Measurements from ENCODE around the gene MBP. TPM values are rescaled to one million over a fixed set of nuclear protein-coding genes. Genes with fewer than 3 reads are reported as not detected.
A peak's percentile ranks its signal among the peaks of the same experiment; 100 is the strongest.

Gene MBP
- total and polyA plus RNA-seq, 2 of the 13 experiments (the other 11 are each of a cell fraction or from before 2014, with no cell fraction given) = 5.0 to 8.5 TPM

DNA sequence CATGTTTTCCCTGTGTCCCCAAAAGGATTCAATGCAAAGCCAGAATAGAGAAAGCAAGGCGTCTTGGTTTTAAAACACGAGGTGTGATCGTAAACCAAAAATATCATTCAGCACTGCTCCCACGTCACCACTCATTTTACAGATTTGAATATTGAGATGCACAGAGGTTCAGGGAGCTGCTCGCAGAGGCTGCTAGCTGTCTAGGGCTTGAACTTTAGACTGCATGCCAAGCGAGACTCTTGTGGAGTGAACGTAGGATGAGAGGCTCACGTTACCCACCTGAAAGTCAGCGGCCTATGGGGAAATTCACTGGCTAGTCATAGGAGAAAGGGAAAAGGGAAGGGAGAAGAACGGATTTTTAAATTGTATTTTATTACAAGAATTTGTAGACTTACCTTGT, 130.1 kb downstream of the MBP start:
- Histone ChIP-seq H2AFZ (ENCODE audit: low read length) (no peak overlapping the region), H3K27me3 (ENCODE audit: control insufficient read depth in 1 of 2, insufficient read depth in 2 of 2, low read length in 2 of 2) (no peaks in the 10 kb centered on the region; a peak in 1 of 5 replicates), H3K9ac (ENCODE audit: insufficient read depth, low read depth, low read length) (no peak overlapping the region), H4K20me1 (ENCODE audit: insufficient read depth, low read length) (no peaks in the 10 kb centered on the region), H3K9me3 (ENCODE audit: low read length) (no peaks in the 10 kb centered on the region), H3K4me3 (replicated peaks in 1 of 3; ENCODE audit: insufficient read depth in 1 of 3, low read depth in 2 of 3, low read length in 3 of 3) (no peak overlapping the region), H3K4me2 (ENCODE audit: low read depth, low read length) (no peak overlapping the region; the same call in 1 of the 2 replicates), H3K36me3 (replicated peaks in 1 of 2; ENCODE audit: control insufficient read depth in 1 of 2, insufficient read depth in 2 of 2, low read length in 2 of 2) (no peaks in the 10 kb centered on the region), H3K79me2 (ENCODE audit: insufficient read depth, low read length) (no peaks in the 10 kb centered on the region), H3K27ac (ENCODE audit: extremely low read length, insufficient read depth, low read length) (no peak overlapping the region), H3K4me1 (ENCODE audit: insufficient read depth, low read length) (peaks cover 12% of the 10 kb centered on the region)
- intact Hi-C loops (cut with micrococcal nuclease; ENCODE audit: unreplicated experiment) (loop anchor here (5.0 kb wide), 2 partner anchors 130 to 650 kb away; partner anchors contain the start of gene MBP), in situ Hi-C loops (cut with HindIII; ENCODE audit: extremely low pct_ligation_motif_present, low pct_unique_long_range_greater_than_20kb) (loop anchor here (5.0 kb wide), 1 partner anchor 50 kb away; no protein-coding TSS in a partner anchor)
- ATAC-seq (peak; percentile 83), FAIRE-seq (no peak), DNase-seq (ENCODE audit: low spot score) (peak; percentile 25)
- TF ChIP-seq TEAD3 (CRISPR knock-in tag; optimal IDR thresholded peaks at IDR 0.05; ENCODE audit: borderline replicate concordance) (peak; percentile 58), KDM5B (CRISPR knock-in tag; IDR thresholded peaks at IDR 0.05; ENCODE audit: borderline replicate concordance) (no peak), HNF4A (CRISPR knock-in tag; IDR thresholded peaks at IDR 0.05) (peak; percentile 37)
- POLR2A ChIA-PET = no interaction called here
- CTCF ChIA-PET (ENCODE audit: low intra/inter-chr PET ratio, low total read pairs) = no interaction called here
- no TSS peak for BruUV-seq (replicated peaks)
- 35% methylated on average over 10 of the region's 10 CpGs for WGBS (ENCODE audit: low lambda C conversion rate)

- Histone ChIP-seq H3K9ac (ENCODE audit: insufficient read depth, low read depth, low read length) (no peak overlapping the region), H3K9me3 (ENCODE audit: low read length) (no peaks in the 10 kb centered on the region), H4K20me1 (ENCODE audit: insufficient read depth, low read length) (no peaks in the 10 kb centered on the region), H3K4me2 (ENCODE audit: low read depth, low read length) (no peak overlapping the region), H3K4me1 (ENCODE audit: insufficient read depth, low read length) (peaks cover 12% of the 10 kb centered on the region), H3K79me2 (ENCODE audit: insufficient read depth, low read length) (no peaks in the 10 kb centered on the region), H3K27ac (ENCODE audit: extremely low read length, insufficient read depth, low read length) (no peak overlapping the region), H2AFZ (ENCODE audit: low read length) (no peak overlapping the region), H3K36me3 (replicated peaks in 1 of 2; ENCODE audit: control insufficient read depth in 1 of 2, insufficient read depth in 2 of 2, low read length in 2 of 2) (no peaks in the 10 kb centered on the region), H3K27me3 (ENCODE audit: control insufficient read depth in 1 of 2, insufficient read depth in 2 of 2, low read length in 2 of 2) (no peaks in the 10 kb centered on the region; a peak in 1 of 5 replicates), H3K4me3 (replicated peaks in 1 of 3; ENCODE audit: insufficient read depth in 1 of 3, low read depth in 2 of 3, low read length in 3 of 3) (no peak overlapping the region)
- WGBS (ENCODE audit: low lambda C conversion rate) = 73% methylated on average over 7 of the region's 7 CpGs
- TF ChIP-seq, protein P1, sequence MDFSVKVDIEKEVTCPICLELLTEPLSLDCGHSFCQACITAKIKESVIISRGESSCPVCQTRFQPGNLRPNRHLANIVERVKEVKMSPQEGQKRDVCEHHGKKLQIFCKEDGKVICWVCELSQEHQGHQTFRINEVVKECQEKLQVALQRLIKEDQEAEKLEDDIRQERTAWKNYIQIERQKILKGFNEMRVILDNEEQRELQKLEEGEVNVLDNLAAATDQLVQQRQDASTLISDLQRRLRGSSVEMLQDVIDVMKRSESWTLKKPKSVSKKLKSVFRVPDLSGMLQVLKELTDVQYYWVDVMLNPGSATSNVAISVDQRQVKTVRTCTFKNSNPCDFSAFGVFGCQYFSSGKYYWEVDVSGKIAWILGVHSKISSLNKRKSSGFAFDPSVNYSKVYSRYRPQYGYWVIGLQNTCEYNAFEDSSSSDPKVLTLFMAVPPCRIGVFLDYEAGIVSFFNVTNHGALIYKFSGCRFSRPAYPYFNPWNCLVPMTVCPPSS (IDR thresholded peaks at IDR 0.05) = no peak
- TF ChIP-seq ATF7 (IDR thresholded peaks at IDR 0.05) (0 out of 2 replicates have a peak, but pooled peaks have one; percentile 13), ATF7 (CRISPR knock-in tag; IDR thresholded peaks at IDR 0.05) (no peak)
- no peak for DNase-seq (ENCODE audit: low spot score)
- FAIRE-seq = no peak
- intact Hi-C loops (cut with micrococcal nuclease; ENCODE audit: unreplicated experiment) (loop anchor here (5.0 kb wide), 2 partner anchors 130 to 650 kb away; partner anchors contain the start of gene MBP), in situ Hi-C loops (cut with HindIII; ENCODE audit: extremely low pct_ligation_motif_present, low pct_unique_long_range_greater_than_20kb) (loop anchor here (5.0 kb wide), 1 partner anchor 50 kb away; no protein-coding TSS in a partner anchor)
- BruUV-seq (replicated peaks) = no TSS peak
- ChIA-PET POLR2A (no interaction called here), CTCF (ENCODE audit: low intra/inter-chr PET ratio, low total read pairs) (no interaction called here)
- ATAC-seq = no peak
These were observed 130.6 kb downstream of the MBP start for GRCh38 chr18:77001979-77002378.

Measured in HepG2 (cell line).